Hepatocyte (in vitro differentiated cells): ENCODE results near the gene CRYBG3. TPM values are rescaled to one million over a fixed set of nuclear protein-coding genes. Genes with fewer than 3 reads are reported as not detected.
A peak's percentile ranks its signal among the peaks of the same experiment; 100 is the strongest.

Source experiments
- DNase-seq: peaks from one replicate; pipeline ENCODE4 v3.0.0-alpha.2; 2016; ENCODE audit warnings: low spot score
- H2AFZ ChIP-seq: fragments of 200-600 bp; sonication (generic); 2 replicates; pipeline ENCODE4 v1.6.0; 2016; ENCODE audit warnings: antibody characterized with exemption, mild to moderate bottlenecking
- H3K27ac ChIP-seq: fragments of 200-600 bp; sonication (generic); 2 replicates; pipeline ENCODE4 v1.5.1; 2016; ENCODE audit warnings: mild to moderate bottlenecking
- H3K27me3 ChIP-seq: fragments of 200-600 bp; sonication (generic); 2 replicates; pipeline ENCODE4 v1.6.1; 2016
- H3K36me3 ChIP-seq: fragments of 200-600 bp; sonication (generic); replicated peaks from 2 replicates; pipeline ENCODE4 v1.5.1; 2016; ENCODE audit warnings: low read depth; ENCODE audit not compliant: insufficient read depth
- H3K4me1 ChIP-seq: fragments of 200-600 bp; sonication (generic); 2 replicates; pipeline ENCODE4 v1.5.1; 2016; ENCODE audit warnings: mild to moderate bottlenecking, moderate library complexity; ENCODE audit not compliant: insufficient read depth
- H3K4me2 ChIP-seq: fragments of 200-600 bp; sonication (generic); 2 replicates; pipeline ENCODE4 v1.6.0; 2016
- H3K4me3 ChIP-seq: fragments of 200-600 bp; sonication (generic); 2 replicates; pipeline ENCODE4 v1.5.1; 2016; ENCODE audit warnings: mild to moderate bottlenecking
- H3K79me2 ChIP-seq: fragments of 200-600 bp; sonication (generic); 2 replicates; pipeline ENCODE4 v1.6.0; 2017; ENCODE audit warnings: mild to moderate bottlenecking
- H3K9me2 ChIP-seq: fragments of 200-600 bp; sonication (generic); replicated peaks from 2 replicates; pipeline ENCODE4 v1.6.0; 2017; ENCODE audit warnings: mild to moderate bottlenecking; ENCODE audit not compliant: insufficient read depth
- H3K9me3 ChIP-seq: fragments of 200-600 bp; sonication (generic); 2 replicates; pipeline ENCODE4 v1.5.1; 2016; ENCODE audit warnings: low read depth, mild to moderate bottlenecking
- H4K20me1 ChIP-seq: fragments of 200-600 bp; sonication (generic); 2 replicates; pipeline ENCODE4 v1.6.0; 2016; ENCODE audit warnings: mild to moderate bottlenecking; ENCODE audit not compliant: insufficient read depth, poor library complexity, severe bottlenecking
- CTCF ChIP-seq: fragments of 200-600 bp; sonication (generic); IDR thresholded peaks from 2 replicates; pipeline ENCODE4 v1.5.1; 2016; ENCODE audit warnings: antibody characterized with exemption, mild to moderate bottlenecking; ENCODE audit not compliant: poor library complexity
- EZH2 ChIP-seq: fragments of 200-600 bp; sonication (generic); IDR thresholded peaks from 2 replicates; pipeline ENCODE4 v1.6.1; 2016; ENCODE audit warnings: antibody characterized with exemption, mild to moderate bottlenecking, borderline replicate concordance
- EZH2phosphoT487 ChIP-seq: fragments of 200-600 bp; sonication (generic); IDR thresholded peaks from one replicate; pipeline ENCODE4 v1.6.1; 2018; ENCODE audit warnings: antibody characterized with exemption, mild to moderate bottlenecking, low read depth, moderate library complexity; ENCODE audit not compliant: unreplicated experiment, severe bottlenecking
- WGBS: methylation state at CpG from one replicate; pipeline ENCODE4 v1.1.6; 2016; ENCODE audit warnings: low lambda C conversion rate; ENCODE audit errors: missing lambda C conversion rate; 5-methylcytosine and 5-hydroxymethylcytosine counted together
- polyA plus RNA-seq: library from polyadenylated mRNA; unstranded; fragments of >200 nt; fragmentation: Nextera tagmentation; extraction: Ambion mirVana; gene quantifications from 2 replicates; pipeline ENCODE4 v1.2.1, GENCODE V29; 2016
- total RNA-seq: library from RNA; depleted of rRNA; stranded (reverse); fragments of >200 nt; gene quantifications from 2 replicates; pipeline ENCODE4 v1.2.3, GENCODE V29; 2014

The CRYBG3 gene
- total and polyA plus RNA-seq, 2 experiments from 2014 or later: 1.6 to 13.2 TPM

GRCh38 chr3:97863775-97864174 is 42.0 kb downstream of the CRYBG3 start:
- Histone ChIP-seq H4K20me1 (no peaks in the 10 kb centered on the region), H3K4me2 (no peak overlapping the region), H3K9me3 (no peaks in the 10 kb centered on the region), H3K36me3 (no peaks in the 10 kb centered on the region), H3K4me3 (no peak overlapping the region), H3K9me2 (no peaks in the 10 kb centered on the region), H3K4me1 (no peaks in the 10 kb centered on the region), H2AFZ (no peak overlapping the region), H3K27me3 (no peaks in the 10 kb centered on the region), H3K79me2 (no peaks in the 10 kb centered on the region), H3K27ac (no peak overlapping the region)
- TF ChIP-seq EZH2 (no peak), CTCF (no peak), EZH2phosphoT487 (no peak)
- no peak for DNase-seq
- 92% methylated on average over 3 of the region's 3 CpGs for WGBS

GRCh38 chr3:97871186-97871585 is 49.4 kb downstream of the CRYBG3 start:
- Histone ChIP-seq H3K4me1 (no peaks in the 10 kb centered on the region), H3K4me2 (no peak overlapping the region), H3K27me3 (no peaks in the 10 kb centered on the region), H3K9me2 (no peaks in the 10 kb centered on the region), H3K4me3 (no peak overlapping the region), H2AFZ (no peak overlapping the region), H3K36me3 (no peaks in the 10 kb centered on the region), H4K20me1 (no peaks in the 10 kb centered on the region), H3K27ac (no peak overlapping the region), H3K9me3 (no peaks in the 10 kb centered on the region), H3K79me2 (no peaks in the 10 kb centered on the region)
- no peak for DNase-seq
- WGBS: 56% methylated on average over 3 of the region's 3 CpGs
- no peak for TF ChIP-seq EZH2
- TF ChIP-seq EZH2phosphoT487: no peak
- no peak for TF ChIP-seq CTCF

GRCh38 chr3:97871801-97872524 is 50.2 kb downstream of the CRYBG3 start:
- peak; percentile 12 for DNase-seq
- no peak overlapping the region for H3K27ac ChIP-seq
- no peaks in the 10 kb centered on the region for H3K9me3 ChIP-seq
- H2AFZ ChIP-seq: no peak overlapping the region
- H3K9me2 ChIP-seq: no peaks in the 10 kb centered on the region
- H3K27me3 ChIP-seq: no peaks in the 10 kb centered on the region
- H4K20me1 ChIP-seq: no peaks in the 10 kb centered on the region
- WGBS: 85% methylated on average over 6 of the region's 6 CpGs
- no peaks in the 10 kb centered on the region for H3K36me3 ChIP-seq
- no peaks in the 10 kb centered on the region for H3K4me1 ChIP-seq
- H3K79me2 ChIP-seq: no peaks in the 10 kb centered on the region
- H3K4me3 ChIP-seq: no peak overlapping the region
- no peak overlapping the region for H3K4me2 ChIP-seq
- no peak for TF ChIP-seq CTCF
- TF ChIP-seq EZH2: no peak
- no peak for TF ChIP-seq EZH2phosphoT487
